Measurements from ENCODE around the gene KCTD4. TPM values are rescaled to one million over a fixed set of nuclear protein-coding genes. Genes with fewer than 3 reads are reported as not detected.

Gene KCTD4
- total RNA-seq, 2 donors from 2014 or later, result not detected

- ATAC-seq (ENCODE audit: insufficient number of reproducible peaks, low FRiP score, low read depth) (no peak), DNase-seq (ENCODE audit: low spot score) (no peak)
- H3K36me3 ChIP-seq, result no peaks in the 10 kb centered on the region
- TF ChIP-seq CTCF (IDR thresholded peaks at IDR 0.05), result no peak
- H3K4me3 ChIP-seq, result no peak overlapping the region
- H3K9me3 ChIP-seq, result no peaks in the 10 kb centered on the region
- H3K27ac ChIP-seq, result no peak overlapping the region
- no peaks in the 10 kb centered on the region for H3K4me1 ChIP-seq (ENCODE audit: control insufficient read depth in 1 of 2, low read depth in 2 of 2)
- H3K27me3 ChIP-seq (replicated peaks; ENCODE audit: insufficient read depth), result no peaks in the 10 kb centered on the region
Observed at GRCh38 chr13:45149964-45150363, 50.9 kb downstream of the KCTD4 start.

GRCh38 chr13:45143346-45143751, 57.5 kb downstream of the KCTD4 start:
- ATAC-seq (ENCODE audit: insufficient number of reproducible peaks, low FRiP score, low read depth) (no peak), DNase-seq (ENCODE audit: low spot score) (no peak)
- H3K27me3 ChIP-seq (replicated peaks; ENCODE audit: insufficient read depth), result no peaks in the 10 kb centered on the region
- no peak overlapping the region for H3K27ac ChIP-seq
- no peak for TF ChIP-seq CTCF (IDR thresholded peaks at IDR 0.05)
- no peak overlapping the region for H3K4me3 ChIP-seq
- peaks cover 4% of the 10 kb centered on the region for H3K36me3 ChIP-seq
- H3K4me1 ChIP-seq (ENCODE audit: control insufficient read depth in 1 of 2, low read depth in 2 of 2), result no peaks in the 10 kb centered on the region
- H3K9me3 ChIP-seq, result no peaks in the 10 kb centered on the region

Other genes with a start within 250 kb of the KCTD4 start
- 1 to 10 TPM in 1 of 2 donors, under 1 TPM in 1; 0.54 to 4.5 TPM for gene NUFIP1, start 211.6 kb downstream of the KCTD4 start, total RNA-seq
- gene GPALPP1, start 211.5 kb downstream of the KCTD4 start, total RNA-seq, result 10 to 100 TPM; 33.6 to 34.3 TPM
- 10 to 100 TPM in 1 of 2 donors, 1 to 10 TPM in 1; 7.2 to 18.4 TPM for gene GTF2F2, start 80.5 kb downstream of the KCTD4 start, total RNA-seq
- gene TPT1, start 140.1 kb upstream of the KCTD4 start, total RNA-seq, result 1,000 to 10,000 TPM; 1,970 to 2,340 TPM
- gene SLC25A30, start 217.3 kb upstream of the KCTD4 start, total RNA-seq, result 10 to 100 TPM; 18.7 to 19.9 TPM

Measured in thoracic aorta (tissue), 2 donors.